Suprapubic skin (tissue), 4 donors: ENCODE measurements around the gene KIAA1328. TPM values are rescaled to one million over a fixed set of nuclear protein-coding genes. Genes with fewer than 3 reads are reported as not detected.
"Not testable (repeated sequence)": the region's sequence is repeated elsewhere in the genome, so short reads cannot be mapped to it uniquely, and the experiment has no call there.

Experiments
- DNase-seq, 2 donors: peaks; one replicate each; pipeline ENCODE4 v3.0.0-alpha.2; 2019; ENCODE audit warnings: low spot score in 2 of 2
- H3K27ac ChIP-seq: fragments of 200-600 bp; sonication (generic); one replicate; pipeline ENCODE4 v1.5.1; 2019
- H3K27me3 ChIP-seq: fragments of 200-600 bp; sonication (generic); one replicate; pipeline ENCODE4 v1.5.1; 2019
- H3K36me3 ChIP-seq: fragments of 200-600 bp; sonication (generic); one replicate; pipeline ENCODE4 v1.5.1; 2019
- H3K4me1 ChIP-seq: fragments of 200-600 bp; sonication (generic); one replicate; pipeline ENCODE4 v1.5.1; 2019
- H3K4me3 ChIP-seq: fragments of 200-600 bp; sonication (generic); one replicate; pipeline ENCODE4 v1.5.1; 2019; ENCODE audit warnings: mild to moderate bottlenecking
- H3K9me3 ChIP-seq: fragments of 200-600 bp; sonication (generic); one replicate; pipeline ENCODE4 v1.5.1; 2019
- CTCF ChIP-seq, 2 donors: fragments of 200-600 bp in 1 of 2; fragments of 450-650 bp in 1 of 2; sonication (generic) in 1 of 2; IDR thresholded peaks; one replicate each; pipeline ENCODE4 v1.5.1; 2016 to 2019; ENCODE audit warnings: antibody characterized with exemption in 2 of 2, mild to moderate bottlenecking in 1 of 2, moderate library complexity in 1 of 2
- EP300 ChIP-seq: sonication (generic); formaldehyde crosslinking; IDR thresholded peaks from one replicate; pipeline ENCODE4 v1.6.1; 2017; ENCODE audit warnings: antibody characterized with exemption
- POLR2A ChIP-seq, 2 donors: fragments of 450-650 bp; IDR thresholded peaks; one replicate each; pipeline ENCODE4 v1.6.1; 2017; ENCODE audit warnings: antibody characterized with exemption in 2 of 2, mild to moderate bottlenecking in 2 of 2, moderate library complexity in 2 of 2
- POLR2AphosphoS5 ChIP-seq, 3 donors: sonication (generic); formaldehyde crosslinking; IDR thresholded peaks; one replicate each; pipeline ENCODE4 v1.6.1; 2017; ENCODE audit warnings: antibody characterized with exemption in 3 of 3
- WGBS: methylation state at CpG from one replicate; pipeline ENCODE4 v1.1.5; 2018; 5-methylcytosine and 5-hydroxymethylcytosine counted together
- total RNA-seq, 4 donors: library from RNA; depleted of rRNA; stranded (reverse); fragments of >200 nt; gene quantifications; one replicate each; pipeline ENCODE4 v1.1.0, GENCODE V29; 2016

Gene KIAA1328
- total RNA-seq, 4 donors from 2014 or later: 14.5 to 55.7 (median 21.6) TPM

- H3K4me1 ChIP-seq: no peaks in the 10 kb centered on the region
- H3K36me3 ChIP-seq: no peaks in the 10 kb centered on the region
- H3K27ac ChIP-seq: no peak overlapping the region
- no peak overlapping the region for H3K4me3 ChIP-seq
- H3K27me3 ChIP-seq: no peaks in the 10 kb centered on the region
- no peaks in the 10 kb centered on the region for H3K9me3 ChIP-seq
- no peak for DNase-seq
- 96% methylated on average over 1 of the region's 1 CpG for WGBS
- TF ChIP-seq POLR2A (IDR thresholded peaks at IDR 0.05) (no peak), EP300 (no peak), CTCF (IDR thresholded peaks at IDR 0.05) (no peak), POLR2AphosphoS5 (IDR thresholded peaks at IDR 0.05) (no peak)
Observed at GRCh38 chr18:36862182-36862581, 33.3 kb downstream of the KIAA1328 start.

DNA sequence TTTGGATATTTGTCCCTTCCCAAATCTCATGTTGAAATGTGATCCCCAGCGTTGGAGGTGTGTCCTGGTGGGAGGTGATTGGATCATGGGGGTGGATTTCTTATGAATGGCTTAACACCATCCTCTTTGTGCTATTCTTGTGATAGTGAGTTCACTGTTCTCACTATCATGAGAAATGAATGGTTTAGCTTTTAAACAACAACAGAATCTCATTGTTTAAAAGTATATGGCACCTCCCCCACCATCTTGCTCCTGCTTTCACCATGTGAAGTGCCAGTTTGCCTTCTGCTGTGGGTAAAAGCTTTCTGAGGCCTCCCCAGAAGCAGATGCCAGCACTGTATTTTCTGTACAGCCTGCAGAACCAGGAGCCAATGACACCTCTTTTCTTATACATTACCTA lies 38.1 kb downstream of the KIAA1328 start:
- H3K9me3 ChIP-seq: no peaks in the 10 kb centered on the region
- H3K27me3 ChIP-seq: no peaks in the 10 kb centered on the region
- WGBS: 94% methylated on average over 1 of the region's 1 CpG
- no peak overlapping the region for H3K27ac ChIP-seq
- H3K36me3 ChIP-seq: no peaks in the 10 kb centered on the region
- no peak for DNase-seq
- TF ChIP-seq CTCF (IDR thresholded peaks at IDR 0.05): no peak
- no peak for TF ChIP-seq EP300
- TF ChIP-seq POLR2A (IDR thresholded peaks at IDR 0.05): no peak
- no peak for TF ChIP-seq POLR2AphosphoS5 (IDR thresholded peaks at IDR 0.05)
- H3K4me3 ChIP-seq: no peak overlapping the region
- H3K4me1 ChIP-seq: no peaks in the 10 kb centered on the region

DNA sequence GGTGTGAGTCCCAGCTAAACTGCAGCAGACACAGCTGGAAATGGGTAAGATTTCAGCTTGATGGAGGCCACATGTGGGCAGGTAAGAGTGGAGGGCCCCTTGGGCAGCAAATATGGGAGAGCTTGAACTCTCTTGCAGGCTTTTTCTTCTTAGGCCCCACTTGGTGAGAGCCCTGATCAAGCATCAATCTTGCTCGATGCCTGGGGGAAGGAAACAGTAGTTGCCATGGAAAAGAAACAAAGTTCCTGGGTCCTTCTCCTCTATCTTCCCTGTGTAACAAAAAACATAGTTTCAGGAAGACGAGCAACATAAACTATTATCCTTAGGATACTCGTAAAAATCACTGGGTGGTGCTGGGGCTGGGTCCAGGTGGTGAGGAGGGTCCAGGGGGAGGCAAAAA lies 42.9 kb downstream of the KIAA1328 start:
- 84% methylated on average over 3 of the region's 3 CpGs for WGBS
- TF ChIP-seq EP300: no peak
- no peak for TF ChIP-seq POLR2AphosphoS5 (IDR thresholded peaks at IDR 0.05)
- TF ChIP-seq POLR2A (IDR thresholded peaks at IDR 0.05): no peak
- TF ChIP-seq CTCF (IDR thresholded peaks at IDR 0.05): no peak
- no peaks in the 10 kb centered on the region for H3K27me3 ChIP-seq
- H3K36me3 ChIP-seq: no peaks in the 10 kb centered on the region
- H3K4me1 ChIP-seq: no peaks in the 10 kb centered on the region
- no peak overlapping the region for H3K4me3 ChIP-seq
- H3K27ac ChIP-seq: no peak overlapping the region
- DNase-seq: no peak
- H3K9me3 ChIP-seq: peaks cover 3% of the 10 kb centered on the region

DNA sequence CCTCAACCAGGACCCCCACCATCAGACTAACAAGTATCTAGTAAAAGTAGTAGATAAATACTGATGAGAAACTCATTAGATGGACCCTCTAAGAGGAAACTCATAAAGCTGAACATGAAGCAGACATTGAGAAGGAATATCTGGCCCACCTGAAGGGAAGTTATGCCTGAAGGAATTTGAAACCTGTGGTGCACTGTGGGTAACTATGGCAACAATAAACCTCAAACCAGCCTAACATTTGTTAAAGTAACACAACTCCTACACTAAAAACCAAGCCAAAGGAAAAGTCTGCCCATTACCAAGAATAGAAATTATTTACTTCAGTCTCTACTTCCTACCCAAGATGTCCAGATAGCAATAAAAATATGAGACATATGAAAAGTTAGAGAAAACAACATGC lies 43.4 kb downstream of the KIAA1328 start:
- Histone ChIP-seq H3K27ac (no peak overlapping the region), H3K4me1 (no peaks in the 10 kb centered on the region), H3K4me3 (no peak overlapping the region), H3K36me3 (no peaks in the 10 kb centered on the region), H3K27me3 (no peaks in the 10 kb centered on the region), H3K9me3 (peaks cover 3% of the 10 kb centered on the region)
- DNase-seq: no peak
- TF ChIP-seq POLR2A (IDR thresholded peaks at IDR 0.05): no peak
- TF ChIP-seq EP300: no peak
- no peak for TF ChIP-seq CTCF (IDR thresholded peaks at IDR 0.05)
- TF ChIP-seq POLR2AphosphoS5 (IDR thresholded peaks at IDR 0.05): no peak

GRCh38 chr18:36873826-36874225 lies 44.9 kb downstream of the KIAA1328 start:
- not testable (repeated sequence) for H3K4me3 ChIP-seq, H3K9me3 ChIP-seq, H3K4me1 ChIP-seq, H3K36me3 ChIP-seq, DNase-seq, H3K27me3 ChIP-seq, H3K27ac ChIP-seq

DNA sequence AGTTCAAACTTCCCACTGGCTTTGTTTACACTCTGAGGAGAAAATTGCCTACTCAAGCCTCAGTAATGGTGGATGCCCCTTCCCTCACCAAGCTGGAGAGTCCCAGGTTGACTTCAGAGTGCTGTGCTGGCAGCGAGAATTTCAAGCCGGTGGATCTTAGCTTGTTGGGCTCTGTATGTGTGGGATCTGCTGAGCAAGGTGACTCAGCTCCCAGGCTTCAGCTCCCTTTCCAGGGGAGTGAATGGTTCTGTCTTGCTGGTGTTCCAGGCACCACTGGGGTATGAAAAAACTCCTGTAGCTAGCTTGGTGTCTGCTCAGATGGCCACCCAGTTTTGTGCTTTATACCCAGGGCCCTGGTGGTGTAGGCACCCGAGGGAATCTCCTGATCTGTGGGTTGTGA lies 50.9 kb downstream of the KIAA1328 start:
- DNase-seq, H3K27ac ChIP-seq, H3K27me3 ChIP-seq, H3K4me1 ChIP-seq, H3K4me3 ChIP-seq, H3K9me3 ChIP-seq: not testable (repeated sequence)
- peaks cover 12% of the 10 kb centered on the region for H3K36me3 ChIP-seq
- WGBS: 86% methylated on average over 1 of the region's 3 CpGs
